HepG2 (cell line): ENCODE data around the gene GFRA1. TPM values are rescaled to one million over a fixed set of nuclear protein-coding genes. Genes with fewer than 3 reads are reported as not detected.

ENCODE experiments used
- ATAC-seq: fragments of 200-7000 bp; cut with Tn5 transposase; 3 replicates; pipeline ENCODE4 v1.9.1; 2020; ENCODE audit warnings: mild to moderate bottlenecking, moderate library complexity
- BruUV-seq: library from RNA; stranded (reverse); fragments of 400-500 nt; replicated peaks from 2 replicates; lab custom pipeline; 2021; lab: Mats Ljungman, UMichigan
- CTCF ChIA-PET: fragments of 300-600 bp; formaldehyde crosslinking; extraction: SDS; loops from one replicate; lab custom pipeline; 2021; ENCODE audit warnings: low total read pairs, inconsistent platforms, low intra/inter-chr PET ratio; lab: Yijun Ruan, JAX
- POLR2A ChIA-PET: fragments of 350-600 bp; sonication (Branson Sonifier 250); formaldehyde crosslinking; loops from one replicate; lab custom pipeline; 2020; ENCODE audit warnings: antibody characterized with exemption, inconsistent platforms; lab: Yijun Ruan, JAX
- DNase-seq: peaks from one replicate; pipeline ENCODE4 v3.0.0-alpha.2; 2015; ENCODE audit warnings: low spot score
- FAIRE-seq: peaks from 3 replicates; lab custom pipeline; 2011; peaks lifted over from hg19 to GRCh38; lab: Jason Lieb, UNC
- H2AFZ ChIP-seq: one replicate; pipeline ENCODE4 v1.6.1; 2011; ENCODE audit warnings: low read length, inconsistent platforms
- H3K27ac ChIP-seq: fragments of 300-600 bp; 3 replicates; pipeline ENCODE4 v1.8.0; 2011; ENCODE audit warnings: mixed run types, mild to moderate bottlenecking, mixed read lengths, low read length, inconsistent platforms; ENCODE audit not compliant: insufficient read depth; ENCODE audit errors: extremely low read length
- H3K27me3 ChIP-seq, 2 experiments: fragments of 200-600 bp in 1 of 2; 2 replicates in 1 of 2; 3 replicates in 1 of 2; pipeline versions ENCODE4 v1.6.0 to v1.8.0; 2011; ENCODE audit warnings: low read length in 2 of 2, mild to moderate bottlenecking in 2 of 2, moderate library complexity in 2 of 2, inconsistent platforms in 1 of 2; ENCODE audit not compliant: insufficient read depth in 2 of 2, control insufficient read depth in 1 of 2
- H3K36me3 ChIP-seq, 2 experiments: fragments of 200-600 bp in 1 of 2; replicated peaks in 1 of 2; 2 replicates in 1 of 2; 3 replicates in 1 of 2; pipeline versions ENCODE4 v1.5.1 to v1.8.0; 2011; ENCODE audit warnings: low read length in 2 of 2, inconsistent platforms in 1 of 2; ENCODE audit not compliant: insufficient read depth in 2 of 2, control insufficient read depth in 1 of 2
- H3K4me1 ChIP-seq: 2 replicates; pipeline ENCODE4 v1.5.1; 2012; ENCODE audit warnings: low read length, inconsistent platforms; ENCODE audit not compliant: insufficient read depth
- H3K4me2 ChIP-seq: 2 replicates; pipeline ENCODE4 v1.6.0; 2011; ENCODE audit warnings: low read depth, low read length, inconsistent platforms
- H3K4me3 ChIP-seq, 3 experiments: fragments of 200-600 bp in 1 of 3; sonication (generic), shearing (Covaris generic) in 1 of 3; replicated peaks in 1 of 3; 2 replicates each; pipeline ENCODE4 v1.5.1; 2011 to 2016; ENCODE audit warnings: low read length in 3 of 3, inconsistent platforms in 2 of 3, low read depth in 2 of 3, mild to moderate bottlenecking in 2 of 3, control low read depth in 1 of 3, mixed read lengths in 1 of 3; ENCODE audit not compliant: insufficient read depth in 1 of 3
- H3K79me2 ChIP-seq: one replicate; pipeline ENCODE4 v1.6.1; 2011; ENCODE audit warnings: low read length, inconsistent platforms; ENCODE audit not compliant: insufficient read depth
- H3K9ac ChIP-seq: 2 replicates; pipeline ENCODE4 v1.6.0; 2011; ENCODE audit warnings: mild to moderate bottlenecking, low read depth, low read length, inconsistent platforms; ENCODE audit not compliant: insufficient read depth
- H3K9me3 ChIP-seq: 2 replicates; pipeline ENCODE4 v1.5.1; 2012; ENCODE audit warnings: mild to moderate bottlenecking, low read length
- H4K20me1 ChIP-seq: 2 replicates; pipeline ENCODE4 v1.6.0; 2011; ENCODE audit warnings: inconsistent platforms, mild to moderate bottlenecking, low read length, moderate library complexity; ENCODE audit not compliant: insufficient read depth
- BCL3 ChIP-seq: sonication (generic); formaldehyde crosslinking; IDR thresholded peaks from 2 replicates; pipeline ENCODE4 v1.5.1; 2020; ENCODE audit warnings: mild to moderate bottlenecking, missing genetic modification reagents, moderate library complexity
- IKZF4 ChIP-seq: sonication (generic); formaldehyde crosslinking; IDR thresholded peaks from 2 replicates; pipeline ENCODE4 v1.5.1; 2020; ENCODE audit warnings: borderline replicate concordance, mild to moderate bottlenecking, low read depth, missing genetic modification reagents; ENCODE audit errors: not compliant biosample characterization
- MAX ChIP-seq: IDR thresholded peaks from 2 replicates; pipeline ENCODE4 v1.6.1; 2012; ENCODE audit warnings: inconsistent platforms
- NFYB ChIP-seq: sonication (generic); formaldehyde crosslinking; IDR thresholded peaks from 2 replicates; pipeline ENCODE4 v1.4.0; 2020; ENCODE audit warnings: missing genetic modification reagents
- SKIL ChIP-seq: sonication (generic); formaldehyde crosslinking; IDR thresholded peaks from 2 replicates; pipeline ENCODE4 v1.8.0; 2022; ENCODE audit warnings: missing genetic modification reagents, mild to moderate bottlenecking, moderate library complexity, borderline replicate concordance
- SOX6 ChIP-seq, 2 experiments: fragments of 450-650 bp in 1 of 2; sonication (generic) in 1 of 2; formaldehyde crosslinking in 1 of 2; IDR thresholded peaks; 2 replicates each; pipeline versions ENCODE4 v1.4.0 to v1.6.1; 2017 to 2020; ENCODE audit warnings: antibody characterized with exemption in 1 of 2, mild to moderate bottlenecking in 1 of 2, missing genetic modification reagents in 1 of 2
- ZKSCAN1 ChIP-seq: fragments of 150-350 bp; IDR thresholded peaks from 2 replicates; pipeline ENCODE4 v1.6.1; 2014; ENCODE audit warnings: low read length
- ZNF207 ChIP-seq: fragments of 450-650 bp; IDR thresholded peaks from 2 replicates; pipeline ENCODE4 v1.6.1; 2016; ENCODE audit warnings: antibody characterized with exemption, borderline replicate concordance
- ZNF609 ChIP-seq: sonication (generic); formaldehyde crosslinking; IDR thresholded peaks from 2 replicates; pipeline ENCODE4 v1.4.0; 2020; ENCODE audit warnings: mild to moderate bottlenecking, missing genetic modification reagents, borderline replicate concordance
- ZNF782 ChIP-seq: sonication (generic); formaldehyde crosslinking; IDR thresholded peaks from 2 replicates; pipeline ENCODE4 v1.4.0; 2020; ENCODE audit warnings: missing genetic modification reagents, mild to moderate bottlenecking, borderline replicate concordance
- WGBS: methylation state at CpG from one replicate; pipeline ENCODE4 v1.1.6; 2017; ENCODE audit warnings: low lambda C conversion rate; 5-methylcytosine and 5-hydroxymethylcytosine counted together
- in situ Hi-C: cut with HindIII; loops from 2 replicates; pipeline ENCODE4 v1.10.0; 2017; ENCODE audit warnings: low pct_unique_long_range_greater_than_20kb; ENCODE audit not compliant: extremely low pct_ligation_motif_present
- intact Hi-C: fragments of 100-400 bp; cut with micrococcal nuclease; formaldehyde crosslinking; loops from one replicate; pipeline ENCODE4 v1.10.0; 2022; ENCODE audit not compliant: unreplicated experiment
- polyA plus RNA-seq, 8 experiments: library from polyadenylated mRNA; depleted of rRNA in 3 of 8; stranded (reverse) in 7 of 8; unstranded in 1 of 8; fragments of >200 nt; fragmentation: Illumina TruSeq in 4 of 8; extraction: Trizol in 4 of 8; gene quantifications; 2 replicates each; pipeline versions ENCODE4 v1.2.1 to v1.2.3, GENCODE V29; 2011 to 2016; ENCODE audit warnings: low read depth in 4 of 8, missing spikeins in 1 of 8, mixed read lengths in 1 of 8; ENCODE audit not compliant: insufficient read depth in 1 of 8
- total RNA-seq, 5 experiments: library from RNA; depleted of rRNA; stranded (reverse); fragments of >200 nt; fragmentation: Illumina TruSeq; extraction: Trizol; gene quantifications; 2 replicates each; pipeline ENCODE4 v1.2.3, GENCODE V29; 2016; ENCODE audit warnings: low read depth in 1 of 5

GFRA1 gene
- total and polyA plus RNA-seq, 2 of the 13 experiments (the other 11 are each of a cell fraction or from before 2014, with no cell fraction given): not detected

GRCh38 chr10:116281775-116282174, 8.8 kb upstream of the GFRA1 start (continued):
- TF ChIP-seq ZNF609 (CRISPR knock-in tag) (no peak), ZNF782 (no peak), MAX (no peak)

GRCh38 chr10:116278846-116279245, 5.8 kb upstream of the GFRA1 start:
- BruUV-seq: no TSS peak
- no peaks in the 10 kb centered on the region for H3K9me3 ChIP-seq
- TF ChIP-seq NFYB (CRISPR knock-in tag): no peak
- no peak for TF ChIP-seq SOX6 (IDR thresholded peaks at IDR 0.05)
- no peak for TF ChIP-seq SOX6 (CRISPR knock-in tag; IDR thresholded peaks at IDR 0.05)
- TF ChIP-seq BCL3 (CRISPR knock-in tag): no peak
- TF ChIP-seq SKIL (CRISPR knock-in tag): no peak
- no peak for TF ChIP-seq ZNF207
- TF ChIP-seq ZKSCAN1: no peak
- TF ChIP-seq IKZF4 (CRISPR knock-in tag): no peak
- no peak for DNase-seq
- H4K20me1 ChIP-seq: no peaks in the 10 kb centered on the region
- H3K4me1 ChIP-seq: no peaks in the 10 kb centered on the region
- H3K27ac ChIP-seq: no peak overlapping the region
- ATAC-seq: no peak
- H3K4me3 ChIP-seq: no peak overlapping the region
- H3K27me3 ChIP-seq: peaks cover 0 to 10% of the 10 kb centered on the region in 2 experiments; a peak in 3 of 5 replicates
- POLR2A ChIA-PET: no interaction called here
- H3K36me3 ChIP-seq: no peaks in the 10 kb centered on the region
- FAIRE-seq: no peak
- H3K9ac ChIP-seq: no peak overlapping the region
- H2AFZ ChIP-seq: no peak overlapping the region
- intact Hi-C loops: no loop called here
- CTCF ChIA-PET: no interaction called here
- 0% methylated on average over 4 of the region's 6 CpGs for WGBS
- no peak overlapping the region for H3K4me2 ChIP-seq
- in situ Hi-C loops: no loop called here
- H3K79me2 ChIP-seq: no peaks in the 10 kb centered on the region
